GM12874 (cell line): Measurements from ENCODE around the gene CDH26.

ENCODE experiments used
- TF ChIP-seq, protein P1 (sequence below): IDR thresholded peaks from 2 replicates; pipeline ENCODE4 v1.5.1; 2011; ENCODE audit warnings: low read depth, mild to moderate bottlenecking, control low read depth, low read length, moderate library complexity; ENCODE audit not compliant: insufficient read depth

The CDH26 gene

DNA sequence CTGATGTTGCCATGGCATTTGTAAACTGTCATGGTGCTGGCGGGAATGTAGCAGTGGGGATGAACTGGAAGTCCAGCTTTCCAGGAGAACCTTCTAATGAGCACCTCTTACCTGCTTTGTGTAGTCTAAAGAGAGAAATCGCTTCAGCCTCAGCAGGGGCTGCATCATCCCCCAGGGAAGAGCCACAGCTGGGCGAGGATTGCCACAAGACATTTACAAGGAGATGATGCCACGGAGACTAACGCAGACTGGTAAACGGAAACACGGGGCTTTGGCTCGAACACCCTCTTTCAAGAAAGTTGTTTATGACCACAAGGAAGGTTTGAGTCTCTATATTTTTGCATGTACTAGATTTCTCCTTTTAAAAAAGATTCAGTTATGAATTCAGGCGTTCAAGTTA lies 72.9 kb downstream of the CDH26 start:
- TF ChIP-seq, protein P1, sequence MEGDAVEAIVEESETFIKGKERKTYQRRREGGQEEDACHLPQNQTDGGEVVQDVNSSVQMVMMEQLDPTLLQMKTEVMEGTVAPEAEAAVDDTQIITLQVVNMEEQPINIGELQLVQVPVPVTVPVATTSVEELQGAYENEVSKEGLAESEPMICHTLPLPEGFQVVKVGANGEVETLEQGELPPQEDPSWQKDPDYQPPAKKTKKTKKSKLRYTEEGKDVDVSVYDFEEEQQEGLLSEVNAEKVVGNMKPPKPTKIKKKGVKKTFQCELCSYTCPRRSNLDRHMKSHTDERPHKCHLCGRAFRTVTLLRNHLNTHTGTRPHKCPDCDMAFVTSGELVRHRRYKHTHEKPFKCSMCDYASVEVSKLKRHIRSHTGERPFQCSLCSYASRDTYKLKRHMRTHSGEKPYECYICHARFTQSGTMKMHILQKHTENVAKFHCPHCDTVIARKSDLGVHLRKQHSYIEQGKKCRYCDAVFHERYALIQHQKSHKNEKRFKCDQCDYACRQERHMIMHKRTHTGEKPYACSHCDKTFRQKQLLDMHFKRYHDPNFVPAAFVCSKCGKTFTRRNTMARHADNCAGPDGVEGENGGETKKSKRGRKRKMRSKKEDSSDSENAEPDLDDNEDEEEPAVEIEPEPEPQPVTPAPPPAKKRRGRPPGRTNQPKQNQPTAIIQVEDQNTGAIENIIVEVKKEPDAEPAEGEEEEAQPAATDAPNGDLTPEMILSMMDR = no peak

DNA sequence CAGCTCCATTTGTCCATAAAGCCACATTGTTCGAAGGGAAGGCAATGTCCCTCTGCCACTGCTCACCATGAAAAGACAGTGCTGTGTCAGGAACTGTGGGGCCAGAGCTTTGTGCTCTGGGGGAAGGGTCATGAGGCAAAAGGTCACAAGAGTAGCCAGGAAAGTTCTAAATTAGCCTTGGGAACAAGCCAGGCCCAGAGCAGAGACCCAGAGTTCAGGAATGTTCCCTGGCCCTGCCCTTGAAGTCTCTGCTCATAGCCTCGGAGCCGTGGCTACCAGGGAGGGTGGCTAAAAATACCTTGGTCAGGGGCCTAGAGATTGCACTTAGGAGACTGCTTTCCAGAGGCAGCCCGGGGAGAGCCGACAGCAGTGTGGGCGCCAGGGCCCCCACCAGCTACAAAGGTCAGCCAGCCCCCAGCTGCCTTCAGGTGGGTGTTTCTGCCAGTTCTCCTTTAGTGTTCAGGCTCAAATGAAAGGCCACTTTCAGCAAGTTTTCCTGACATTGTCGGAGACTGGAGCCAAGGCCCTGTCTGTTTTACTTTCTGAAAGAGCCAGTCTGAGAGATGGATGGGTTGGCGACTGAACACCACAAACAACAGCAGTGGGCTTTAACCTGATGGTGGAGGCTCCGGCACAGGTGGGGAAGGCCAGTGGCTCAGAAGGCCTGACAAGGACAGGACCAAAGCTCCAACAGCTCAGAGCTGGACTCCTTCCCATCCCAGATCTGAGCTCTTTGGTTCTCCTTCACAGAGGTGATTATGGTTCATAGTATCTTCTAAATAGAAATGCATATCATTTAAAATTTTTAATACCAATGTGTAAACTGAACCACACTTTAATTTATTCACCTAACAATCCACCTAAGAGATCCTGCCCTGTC lies 76.2 kb downstream of the CDH26 start:
- TF ChIP-seq, protein P1 = no peak

DNA sequence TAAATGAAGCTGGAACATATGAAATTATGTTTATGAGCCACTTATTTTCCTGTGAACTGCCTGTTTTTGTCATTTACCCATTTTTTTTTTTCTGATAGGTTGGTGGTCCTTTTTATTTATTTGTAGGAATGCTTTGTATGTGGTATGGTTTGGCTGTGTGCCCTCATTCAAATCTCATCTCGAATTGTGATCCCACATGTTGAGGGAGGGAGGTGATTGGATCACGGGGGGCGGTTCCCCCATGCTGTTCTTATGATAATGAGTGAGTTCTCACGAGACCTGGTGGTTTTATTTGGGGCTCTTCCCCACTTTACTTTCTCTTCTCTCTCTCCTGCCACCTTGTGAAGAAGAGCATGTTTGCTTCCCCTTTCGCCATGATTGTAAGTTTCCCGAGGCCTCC lies 77.3 kb downstream of the CDH26 start:
- TF ChIP-seq, protein P1 = no peak

DNA sequence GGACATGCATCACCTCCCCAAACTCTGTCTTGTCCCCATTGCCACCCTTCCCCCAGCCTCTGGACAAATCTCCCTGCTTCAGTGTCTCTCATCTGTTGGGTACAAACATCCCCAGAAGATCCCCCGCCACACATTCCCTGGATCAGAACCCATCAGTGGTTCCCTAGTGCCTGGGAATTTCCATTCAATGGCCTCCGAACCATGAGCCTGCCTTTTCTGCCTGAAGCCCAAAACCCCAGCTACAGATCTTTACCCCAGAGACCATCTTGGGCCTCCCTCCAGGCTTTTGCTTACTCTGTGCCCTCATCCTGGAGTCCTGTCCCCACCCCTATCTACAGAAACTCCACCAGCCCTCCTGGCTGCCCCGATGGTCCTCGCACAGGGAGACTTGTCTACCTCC lies 78.1 kb downstream of the CDH26 start:
- TF ChIP-seq, protein P1 = no peak

DNA sequence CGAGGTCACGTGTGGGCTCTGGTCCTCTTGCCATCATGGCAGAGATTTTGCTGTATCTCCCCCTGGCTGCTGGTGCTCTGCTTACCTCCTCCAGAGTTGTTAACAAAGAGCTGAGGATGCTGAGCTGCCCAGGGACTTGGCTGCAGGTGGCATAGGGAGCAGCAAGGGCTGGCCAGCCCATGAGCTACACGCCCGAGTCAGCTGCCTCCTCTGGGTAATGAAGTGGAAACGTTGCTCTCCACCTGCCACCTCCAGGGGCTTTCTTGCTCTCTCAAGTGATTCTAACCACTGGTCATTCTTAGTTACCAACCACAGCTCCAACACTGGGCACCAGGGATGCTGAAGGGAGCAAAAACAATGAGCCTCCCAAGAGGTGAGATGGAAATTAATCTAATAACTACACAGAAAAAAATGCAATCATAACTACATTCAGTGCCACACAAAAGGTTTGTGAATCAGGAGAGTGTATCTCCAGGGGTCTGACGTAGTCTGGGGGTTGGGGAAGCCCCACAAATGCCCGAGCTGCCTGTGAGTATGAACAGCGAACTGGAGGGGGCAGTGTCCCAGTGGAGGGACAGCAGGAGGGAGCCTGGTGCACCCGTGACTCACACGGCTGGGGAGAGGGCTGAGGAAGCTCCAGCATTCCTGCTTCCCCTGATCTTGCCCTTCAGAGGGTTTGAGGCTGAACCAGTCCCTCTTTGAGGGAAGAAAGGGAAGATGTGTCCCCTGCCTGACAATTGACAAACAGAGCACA lies 78.7 kb downstream of the CDH26 start:
- TF ChIP-seq, protein P1 = no peak

DNA sequence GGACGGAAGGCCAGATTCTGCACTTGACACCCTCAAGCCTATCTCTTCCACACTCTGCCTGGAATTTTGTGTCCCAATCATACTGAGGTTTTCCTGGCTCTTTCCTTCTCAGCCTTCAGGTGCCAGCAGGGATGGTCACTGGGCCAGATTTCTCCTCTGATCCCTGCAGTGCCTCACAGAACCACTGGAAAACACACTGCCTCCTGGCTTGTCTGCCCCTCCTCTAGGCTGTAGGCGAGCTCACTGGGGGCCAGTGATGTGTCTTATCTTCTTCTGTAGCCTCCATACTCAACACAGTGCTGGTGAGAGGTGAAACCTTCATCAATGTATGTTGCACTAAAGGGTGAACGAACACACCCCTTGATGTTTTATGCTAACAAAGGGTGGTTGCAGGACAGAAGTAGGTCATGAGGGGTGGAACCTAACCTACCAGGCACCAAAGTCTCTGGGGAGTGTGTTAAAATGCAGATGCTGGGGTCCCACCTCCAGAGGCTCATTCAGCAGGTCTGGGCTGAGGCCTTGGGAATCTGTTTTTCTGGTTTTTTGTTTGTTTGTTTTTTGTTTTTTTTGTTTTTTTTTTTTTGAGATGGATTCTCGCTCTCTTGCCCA lies 80.3 kb downstream of the CDH26 start:
- TF ChIP-seq, protein P1 = no peak

DNA sequence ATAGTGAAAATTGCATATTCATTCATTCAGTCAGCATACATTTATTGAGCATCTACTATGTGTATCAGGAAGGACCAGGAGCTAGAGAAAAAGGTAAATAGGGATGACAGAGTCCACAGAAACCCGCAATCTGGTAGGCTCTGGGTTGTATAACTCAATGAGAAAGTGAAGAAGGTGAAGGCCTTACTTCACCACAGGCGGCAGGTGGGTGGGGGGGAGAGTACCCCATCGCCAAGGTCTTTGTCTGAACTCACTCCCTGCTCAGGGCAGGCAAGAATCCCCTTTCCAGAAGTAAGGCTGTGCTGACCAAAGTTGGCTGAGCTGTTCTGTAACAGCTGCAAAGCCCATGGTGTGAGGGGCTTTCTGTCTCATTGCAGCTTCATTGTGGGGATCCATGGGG lies 81.3 kb downstream of the CDH26 start:
- TF ChIP-seq, protein P1 = no peak
